Right forelimb (tissue), 1 donor: Measurements from ENCODE around the gene GAN.
"Not testable (repeated sequence)": the region's sequence is repeated elsewhere in the genome, so short reads cannot be mapped to it uniquely, and the experiment has no call there.

Source experiments
- DNase-seq: peaks from one replicate; pipeline ENCODE4 v3.0.0-alpha.2; 2018

The GAN gene

DNA sequence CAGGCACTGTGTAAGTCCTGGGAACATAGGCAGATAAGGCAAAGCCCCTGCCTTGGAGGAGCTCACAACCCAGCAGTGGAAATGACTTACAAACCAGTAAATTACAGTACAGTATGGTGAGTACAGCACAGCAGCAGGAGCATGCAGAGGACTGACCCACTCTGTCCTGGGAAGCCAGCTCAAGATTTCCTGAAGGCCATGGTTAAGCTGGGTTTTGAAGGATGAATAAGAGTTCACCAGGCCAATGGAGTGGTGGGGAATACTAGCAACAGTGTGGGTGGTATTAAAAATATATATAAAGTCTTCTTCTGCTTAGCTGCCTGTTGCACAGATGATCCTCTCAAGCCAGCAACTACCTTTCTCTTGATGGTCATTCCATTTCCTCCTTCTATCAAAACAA lies 3.0 kb upstream of the GAN start:
- no peak for DNase-seq

DNA sequence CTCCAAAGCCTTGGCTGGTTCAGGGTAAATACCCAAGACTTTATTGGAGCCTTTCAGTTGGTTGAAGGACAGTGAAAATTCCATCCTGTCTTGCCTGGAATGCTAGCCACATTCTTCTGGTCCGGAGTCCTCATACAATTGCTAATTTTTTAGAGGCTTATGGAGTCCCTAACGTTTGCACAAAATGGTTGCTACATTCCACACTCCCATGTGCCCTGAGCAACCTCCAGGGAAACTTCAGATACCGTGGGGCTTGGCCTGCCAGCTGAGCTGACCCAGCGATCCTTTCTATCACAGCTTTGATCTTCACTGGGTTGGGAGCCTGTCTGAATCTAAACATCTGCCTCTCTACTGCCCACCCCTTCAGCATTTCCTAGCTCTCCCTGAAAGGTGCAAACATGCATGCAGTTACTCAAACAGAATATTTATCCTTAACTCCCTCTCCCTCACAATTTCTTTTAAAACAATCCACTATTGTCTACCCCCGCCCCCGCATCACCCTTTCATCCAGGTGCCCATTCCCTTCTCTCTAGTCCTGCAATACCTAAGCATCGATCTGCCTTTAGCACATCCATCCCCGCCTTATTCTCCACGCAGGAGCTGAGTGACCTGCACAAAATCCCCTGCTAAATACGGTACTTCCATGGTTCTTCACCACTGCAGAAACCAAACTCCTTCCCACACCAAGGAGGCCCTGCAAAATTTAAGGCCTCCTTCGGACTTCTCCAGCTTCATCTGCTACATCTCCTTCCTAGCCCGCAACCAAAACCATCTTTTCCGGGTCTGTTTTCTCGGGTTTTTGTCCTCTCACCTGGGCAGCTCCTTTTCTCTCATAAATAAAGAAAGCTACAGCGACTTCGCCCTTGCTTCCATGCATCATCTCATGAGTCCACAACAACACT lies 810 bp upstream of the GAN start:
- no peak for DNase-seq

DNA sequence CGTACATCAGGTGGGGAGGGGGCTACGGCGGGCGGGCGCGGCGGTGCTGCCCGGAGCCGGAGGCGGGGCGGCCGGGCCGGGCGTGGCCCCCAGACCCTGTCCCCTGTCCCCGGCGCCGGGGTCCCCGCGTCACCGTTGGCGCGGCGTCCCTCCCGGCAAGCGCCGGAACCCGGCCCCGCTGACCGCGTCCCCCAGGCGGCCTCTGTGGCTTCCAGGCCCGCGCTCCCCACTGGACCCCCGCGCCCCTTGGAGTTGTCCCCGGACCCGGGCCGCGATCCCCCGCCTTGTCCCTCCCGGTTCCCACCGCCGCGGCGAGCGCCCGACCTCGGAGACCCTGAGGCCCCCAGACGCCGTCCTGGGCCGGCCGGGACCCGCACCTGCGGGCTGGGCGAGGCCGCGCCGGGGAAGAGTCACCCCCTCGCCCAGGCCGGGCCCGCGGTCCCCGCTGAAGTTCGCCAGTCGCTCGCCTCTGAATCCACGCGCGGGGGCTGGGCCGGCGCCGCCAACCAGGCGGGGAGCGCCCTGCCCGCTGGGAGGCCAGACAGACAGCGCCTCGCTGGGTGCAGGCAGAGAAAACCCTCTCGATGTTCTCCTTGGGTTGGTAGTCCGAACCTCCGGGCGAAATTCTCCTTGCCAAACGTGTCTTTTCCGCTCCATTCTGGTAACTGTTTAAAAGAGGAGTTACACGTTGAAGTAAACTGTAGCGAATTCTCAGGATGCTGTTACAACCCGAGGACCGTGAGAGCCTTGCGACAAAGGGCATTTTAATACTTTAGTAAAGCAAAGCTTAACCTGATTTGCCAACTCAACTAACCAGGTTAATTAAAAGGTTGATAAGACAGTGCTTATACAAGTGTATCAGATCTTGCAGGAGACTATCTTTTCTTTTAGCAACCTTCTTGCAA lies 761 bp downstream of the GAN start:
- peak; percentile 64 for DNase-seq

GRCh38 chr16:81316176-81316496 lies 1.4 kb downstream of the GAN start:
- DNase-seq = no peak

- no peak for DNase-seq
Measured at GRCh38 chr16:81318711-81319110, 3.9 kb downstream of the GAN start.

- DNase-seq = no peak
Measured at GRCh38 chr16:81319221-81319912, 4.6 kb downstream of the GAN start.

DNA sequence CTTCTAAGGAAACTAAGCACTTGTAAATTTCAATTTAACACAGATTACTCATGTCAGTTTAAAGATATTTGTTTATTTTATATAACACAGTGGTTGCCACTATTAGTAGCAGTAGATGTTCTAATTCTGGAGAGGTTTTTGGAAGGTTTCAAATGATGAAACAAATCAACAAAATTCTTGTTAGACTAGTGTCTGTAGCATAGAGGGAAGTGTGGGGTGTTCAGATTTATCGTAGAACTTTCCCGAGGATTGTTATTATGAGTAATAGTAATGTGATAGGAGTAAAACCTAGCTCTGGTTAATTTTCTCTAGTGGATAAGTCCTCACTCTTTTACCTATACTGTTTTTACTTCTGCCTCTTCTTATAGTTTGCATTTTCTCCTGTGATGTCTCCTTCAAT lies 6.3 kb downstream of the GAN start:
- DNase-seq = no peak

GRCh38 chr16:81321536-81321935 lies 6.8 kb downstream of the GAN start:
- no peak for DNase-seq

DNA sequence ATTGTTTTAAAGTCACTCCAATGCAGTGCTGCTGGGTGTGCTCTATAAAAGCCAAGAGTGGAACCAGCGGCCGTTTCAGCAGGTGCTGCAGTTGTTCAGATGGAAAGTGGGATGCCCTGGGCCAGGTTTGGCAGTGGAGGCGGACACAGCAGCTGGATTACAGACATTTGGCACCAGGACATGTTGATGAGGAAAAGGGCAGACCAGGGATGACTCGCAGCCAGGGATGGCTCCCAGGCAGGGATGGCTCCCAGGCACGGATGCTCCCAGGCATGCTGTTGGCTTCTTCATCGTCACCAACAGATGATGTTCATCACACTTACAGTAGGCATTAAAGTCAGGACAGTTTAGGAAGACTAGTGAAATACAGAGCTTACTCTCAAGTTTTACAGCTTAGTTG lies 10.0 kb downstream of the GAN start:
- DNase-seq = no peak

GRCh38 chr16:81327011-81327410 lies 12.2 kb downstream of the GAN start:
- no peak for DNase-seq

DNA sequence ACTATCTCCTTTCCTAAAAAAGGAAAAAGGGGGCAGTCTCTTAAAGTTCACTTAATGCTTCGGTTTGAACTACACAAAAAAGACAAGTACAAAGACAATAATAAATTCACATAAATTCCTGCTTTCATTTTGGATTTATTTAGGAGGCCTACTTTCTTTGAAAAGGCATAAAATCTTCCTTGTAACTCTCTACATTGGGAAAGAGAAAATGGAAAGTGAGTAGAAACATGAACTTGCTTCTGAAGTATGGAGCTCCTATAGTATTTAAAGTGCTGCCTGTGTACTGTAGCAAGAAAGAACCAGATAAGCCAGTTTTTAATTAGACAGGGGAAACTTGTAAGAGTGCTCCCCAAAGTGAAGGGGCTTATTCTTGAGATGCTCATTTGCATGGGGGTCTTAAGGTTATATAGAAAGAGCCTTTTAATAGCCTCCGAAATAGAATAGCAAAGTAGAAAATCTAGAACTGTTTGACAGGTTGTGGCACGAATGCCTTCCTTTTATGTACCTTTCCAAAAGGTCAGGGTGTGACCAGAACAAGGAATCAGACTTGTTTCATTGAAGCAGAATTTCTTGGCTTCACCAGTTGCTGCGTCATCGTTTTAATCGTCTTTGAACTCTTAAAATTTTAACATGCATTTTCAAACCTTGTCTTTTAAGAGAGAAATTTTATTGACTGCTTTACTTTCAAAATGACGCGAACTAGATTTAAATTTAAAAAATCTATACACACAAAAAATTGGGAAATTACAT lies 12.9 kb downstream of the GAN start:
- DNase-seq = no peak

GRCh38 chr16:81329947-81330346 lies 15.2 kb downstream of the GAN start:
- no peak for DNase-seq

DNA sequence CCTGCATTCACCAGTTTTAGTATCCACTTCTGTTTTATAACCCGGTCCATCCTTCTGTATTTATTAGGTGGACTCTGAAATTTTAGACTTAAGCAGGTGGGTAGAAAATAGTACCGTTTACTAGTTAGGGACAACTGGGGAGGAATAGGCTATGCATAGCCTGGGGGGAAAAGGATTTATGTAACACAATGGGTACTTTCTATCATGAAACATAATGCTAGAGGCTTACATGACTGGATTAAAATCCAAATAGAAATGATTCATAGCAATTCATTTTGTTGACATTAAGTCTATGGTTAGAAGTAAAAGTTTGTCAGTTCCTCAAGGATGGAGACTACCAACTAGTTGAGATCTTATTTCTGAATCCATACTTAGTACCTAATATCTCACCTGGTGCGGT lies 18.6 kb downstream of the GAN start:
- no peak for DNase-seq

- DNase-seq = no peak
Measured at GRCh38 chr16:81335669-81336068, 20.9 kb downstream of the GAN start.

DNA sequence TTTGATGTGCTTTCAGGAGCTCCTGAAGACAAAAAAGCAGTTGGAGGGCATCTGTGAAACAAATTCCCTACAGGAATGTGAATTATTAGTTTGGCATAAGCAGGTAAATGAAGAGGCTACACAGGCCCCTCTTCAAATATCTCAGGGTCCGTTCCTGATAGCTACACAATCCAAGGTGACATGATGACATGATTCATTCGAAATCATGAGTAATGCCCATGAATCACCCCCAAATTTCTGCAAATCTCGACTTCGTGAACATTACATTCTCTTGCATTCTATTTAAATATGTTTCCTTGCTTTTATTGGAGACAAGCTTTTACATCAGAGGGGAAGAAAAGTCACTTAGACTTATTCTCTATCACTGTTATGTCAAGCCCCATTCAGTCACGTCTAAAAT lies 22.3 kb downstream of the GAN start:
- DNase-seq = no peak

DNA sequence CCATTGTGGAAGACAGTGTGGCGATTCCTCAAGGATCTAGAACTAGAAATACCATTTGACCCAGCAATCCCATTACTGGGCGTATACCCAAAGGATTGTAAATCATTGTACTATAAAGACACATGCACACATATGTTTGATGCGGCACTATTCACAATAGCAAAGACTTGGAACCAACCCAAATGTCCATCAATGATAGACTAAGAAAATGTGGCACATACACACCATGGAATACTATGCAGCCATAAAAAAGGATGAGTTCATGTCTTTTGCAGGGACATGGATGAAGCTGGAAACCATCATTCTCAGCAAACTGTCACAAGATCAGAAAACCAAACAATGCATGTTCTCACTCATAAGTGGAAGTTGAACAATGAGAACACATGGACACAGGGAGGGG lies 30.4 kb downstream of the GAN start:
- not testable (repeated sequence) for DNase-seq

GRCh38 chr16:81347425-81347824 lies 32.7 kb downstream of the GAN start:
- DNase-seq = no peak

GRCh38 chr16:81349608-81350305 lies 35.0 kb downstream of the GAN start:
- no peak for DNase-seq

DNA sequence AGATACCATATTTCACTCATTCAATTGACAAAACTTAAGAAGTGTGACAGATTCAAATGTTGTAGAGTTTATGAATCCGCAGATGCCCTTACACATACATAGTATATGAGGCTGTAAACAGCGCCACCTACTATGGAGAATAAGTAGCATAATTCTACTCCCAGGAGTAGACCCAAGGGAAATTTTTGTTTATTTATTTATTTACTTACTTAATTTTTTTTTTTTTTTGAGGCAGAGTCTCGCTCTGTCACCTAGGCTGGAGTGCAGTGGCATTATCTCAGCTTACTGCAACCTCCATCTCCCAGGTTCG lies 35.5 kb downstream of the GAN start:
- DNase-seq = no peak

GRCh38 chr16:81353895-81354294 lies 39.1 kb downstream of the GAN start:
- no peak for DNase-seq

- DNase-seq = no peak
Measured at GRCh38 chr16:81357711-81358260, 43.0 kb downstream of the GAN start.

GRCh38 chr16:81358860-81359259 lies 44.1 kb downstream of the GAN start:
- no peak for DNase-seq
